Keratinocyte (primary cell): ENCODE measurements around the gene MAPRE3. TPM values are rescaled to one million over a fixed set of nuclear protein-coding genes. Genes with fewer than 3 reads are reported as not detected.

Experiments used
- DNase-seq: peaks from one replicate; pipeline ENCODE4 v3.0.0-alpha.2; 2011; ENCODE audit warnings: low read depth, missing footprints, low spot score
- FAIRE-seq: peaks from 2 replicates; lab custom pipeline; 2011; peaks lifted over from hg19 to GRCh38; lab: Jason Lieb, UNC
- H2AFZ ChIP-seq: 2 replicates; pipeline ENCODE4 v1.6.0; 2012; ENCODE audit warnings: low read length, control low read depth, inconsistent platforms; ENCODE audit not compliant: control insufficient read depth
- H3K27ac ChIP-seq: 2 replicates; pipeline ENCODE4 v1.5.1; 2011; ENCODE audit warnings: low read length; ENCODE audit not compliant: control insufficient read depth, insufficient read depth
- H3K27me3 ChIP-seq: 3 replicates; pipeline ENCODE4 v1.6.0; 2011; ENCODE audit warnings: low read length; ENCODE audit not compliant: control insufficient read depth, insufficient read depth; ENCODE audit errors: extremely low read depth
- H3K36me3 ChIP-seq, 2 experiments: 2 replicates in 1 of 2; 3 replicates in 1 of 2; pipeline ENCODE4 v1.5.1; 2011; ENCODE audit warnings: low read length in 2 of 2, mild to moderate bottlenecking in 1 of 2; ENCODE audit not compliant: control insufficient read depth in 2 of 2, insufficient read depth in 2 of 2; ENCODE audit errors: extremely low read depth in 1 of 2
- H3K4me1 ChIP-seq: 3 replicates; pipeline ENCODE4 v1.5.1; 2011; ENCODE audit warnings: low read length; ENCODE audit not compliant: control insufficient read depth, insufficient read depth; ENCODE audit errors: extremely low read depth
- H3K4me2 ChIP-seq: 3 replicates; pipeline ENCODE4 v1.6.0; 2011; ENCODE audit warnings: low read depth, low read length; ENCODE audit not compliant: control insufficient read depth, insufficient read depth; ENCODE audit errors: extremely low read depth
- H3K4me3 ChIP-seq, 3 experiments: fragments of 200-600 bp in 1 of 3; sonication (generic) in 1 of 3; 2 replicates in 2 of 3; 3 replicates in 1 of 3; pipeline ENCODE4 v1.5.1; 2011 to 2016; ENCODE audit warnings: low read length in 3 of 3, mild to moderate bottlenecking in 3 of 3, control low read depth in 2 of 3, inconsistent platforms in 1 of 3, low read depth in 1 of 3, mixed read lengths in 1 of 3, mixed run types in 1 of 3, moderate library complexity in 1 of 3; ENCODE audit not compliant: control insufficient read depth in 2 of 3, insufficient read depth in 2 of 3; ENCODE audit errors: extremely low read depth in 1 of 3
- H3K79me2 ChIP-seq: 2 replicates; pipeline ENCODE4 v1.6.0; 2012; ENCODE audit warnings: low read length; ENCODE audit not compliant: control insufficient read depth, insufficient read depth
- H3K9ac ChIP-seq: 3 replicates; pipeline ENCODE4 v1.6.0; 2011; ENCODE audit warnings: low read length; ENCODE audit not compliant: control insufficient read depth, insufficient read depth; ENCODE audit errors: extremely low read depth
- H3K9me1 ChIP-seq: 3 replicates; pipeline ENCODE4 v1.6.0; 2011; ENCODE audit warnings: low read length; ENCODE audit not compliant: control insufficient read depth, insufficient read depth; ENCODE audit errors: extremely low read depth
- H3K9me3 ChIP-seq: 2 replicates; pipeline ENCODE4 v1.5.1; 2012; ENCODE audit warnings: low read depth, low read length; ENCODE audit not compliant: control insufficient read depth
- H4K20me1 ChIP-seq: 3 replicates; pipeline ENCODE4 v1.6.0; 2011; ENCODE audit warnings: low read length; ENCODE audit not compliant: control insufficient read depth, insufficient read depth; ENCODE audit errors: extremely low read depth
- EZH2 ChIP-seq: IDR thresholded peaks from one replicate; pipeline ENCODE4 v1.6.1; 2012; ENCODE audit warnings: inconsistent platforms, mild to moderate bottlenecking, low read length, moderate library complexity
- dilution Hi-C: fragments of 300-500 bp; cut with MboI; formaldehyde crosslinking; loops from one replicate; pipeline ENCODE4 v1.7.0; 2020; ENCODE audit warnings: low sequenced_read_pairs; ENCODE audit not compliant: extremely low pct_ligation_motif_present
- polyA plus RNA-seq, 5 experiments: library from polyadenylated mRNA; depleted of rRNA in 3 of 5; stranded (reverse) in 3 of 5; stranded (forward) in 1 of 5; unstranded in 1 of 5; fragments of >200 nt; gene quantifications; 1 replicate in 1 of 5; 2 replicates in 3 of 5; 3 replicates in 1 of 5; pipeline versions ENCODE4 v1.2.1 to v1.2.3, GENCODE V29; 2011 to 2012; ENCODE audit warnings: missing spikeins in 2 of 5, low read depth in 1 of 5, low replicate concordance in 1 of 5
- TF ChIP-seq, protein P1 (sequence below), 3 experiments: IDR thresholded peaks in 1 of 3; conservative IDR thresholded peaks in 1 of 3; optimal IDR thresholded peaks in 1 of 3; 2 replicates in 2 of 3; 3 replicates in 1 of 3; pipeline versions ENCODE3 to v1.5.1; 2011; ENCODE audit warnings: low read length in 3 of 3, mild to moderate bottlenecking in 3 of 3, moderate library complexity in 2 of 3, control low read depth in 1 of 3, inconsistent platforms in 1 of 3; ENCODE audit not compliant: insufficient read depth in 2 of 3; ENCODE audit errors: extremely low read depth in 1 of 3

MAPRE3 gene
- polyA plus RNA-seq, 1 donor (not counting 4 experiments of a cell fraction or from before 2014, with no cell fraction given): 12.6 TPM

GRCh38 chr2:27071990-27072830, 101.8 kb downstream of the MAPRE3 start:
- FAIRE-seq: no peak
- peak overlapping the region; percentile 72 for H3K4me2 ChIP-seq
- H3K9ac ChIP-seq: peak overlapping the region; percentile 64
- H3K4me3 ChIP-seq: peak overlapping the region; percentile 76 to 97 (median 95)
- no peaks in the 10 kb centered on the region for H3K27me3 ChIP-seq
- dilution Hi-C loops: no loop called here
- H3K4me1 ChIP-seq: peaks cover 17% of the 10 kb centered on the region
- H3K9me3 ChIP-seq: no peaks in the 10 kb centered on the region
- no peak for DNase-seq
- H4K20me1 ChIP-seq: no peaks in the 10 kb centered on the region
- H3K9me1 ChIP-seq: no peaks in the 10 kb centered on the region
- peak overlapping the region; percentile 66 for H2AFZ ChIP-seq
- peaks cover 11 to 27% of the 10 kb centered on the region in 2 experiments for H3K36me3 ChIP-seq
- no peak overlapping the region for H3K27ac ChIP-seq
- TF ChIP-seq EZH2: no peak
- TF ChIP-seq, protein P1, sequence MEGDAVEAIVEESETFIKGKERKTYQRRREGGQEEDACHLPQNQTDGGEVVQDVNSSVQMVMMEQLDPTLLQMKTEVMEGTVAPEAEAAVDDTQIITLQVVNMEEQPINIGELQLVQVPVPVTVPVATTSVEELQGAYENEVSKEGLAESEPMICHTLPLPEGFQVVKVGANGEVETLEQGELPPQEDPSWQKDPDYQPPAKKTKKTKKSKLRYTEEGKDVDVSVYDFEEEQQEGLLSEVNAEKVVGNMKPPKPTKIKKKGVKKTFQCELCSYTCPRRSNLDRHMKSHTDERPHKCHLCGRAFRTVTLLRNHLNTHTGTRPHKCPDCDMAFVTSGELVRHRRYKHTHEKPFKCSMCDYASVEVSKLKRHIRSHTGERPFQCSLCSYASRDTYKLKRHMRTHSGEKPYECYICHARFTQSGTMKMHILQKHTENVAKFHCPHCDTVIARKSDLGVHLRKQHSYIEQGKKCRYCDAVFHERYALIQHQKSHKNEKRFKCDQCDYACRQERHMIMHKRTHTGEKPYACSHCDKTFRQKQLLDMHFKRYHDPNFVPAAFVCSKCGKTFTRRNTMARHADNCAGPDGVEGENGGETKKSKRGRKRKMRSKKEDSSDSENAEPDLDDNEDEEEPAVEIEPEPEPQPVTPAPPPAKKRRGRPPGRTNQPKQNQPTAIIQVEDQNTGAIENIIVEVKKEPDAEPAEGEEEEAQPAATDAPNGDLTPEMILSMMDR (optimal IDR thresholded peaks at IDR 0.05 in 1 of 3, IDR thresholded peaks at IDR 0.05 in 1 of 3, conservative IDR thresholded peaks at IDR 0.05 in 1 of 3; ENCODE audit: extremely low read depth in 1 of 3, insufficient read depth in 2 of 3, low read length in 3 of 3): no peak
- peaks cover 34% of the 10 kb centered on the region for H3K79me2 ChIP-seq

- TF ChIP-seq EZH2: no peak
- TF ChIP-seq, protein P1 (optimal IDR thresholded peaks at IDR 0.05 in 1 of 3, IDR thresholded peaks at IDR 0.05 in 1 of 3, conservative IDR thresholded peaks at IDR 0.05 in 1 of 3; ENCODE audit: extremely low read depth in 1 of 3, insufficient read depth in 2 of 3, low read length in 3 of 3): no peak
- Histone ChIP-seq H3K4me2 (no peak overlapping the region), H3K9me3 (no peaks in the 10 kb centered on the region), H3K4me1 (peaks cover 23% of the 10 kb centered on the region), H2AFZ (no peak overlapping the region), H3K9me1 (no peaks in the 10 kb centered on the region), H3K27ac (no peak overlapping the region), H3K36me3 (peaks cover 8 to 21% of the 10 kb centered on the region in 2 experiments), H3K79me2 (peaks cover 34% of the 10 kb centered on the region), H3K9ac (no peak overlapping the region), H4K20me1 (no peaks in the 10 kb centered on the region), H3K27me3 (no peaks in the 10 kb centered on the region), H3K4me3 (no peak overlapping the region)
- no peak for FAIRE-seq
- dilution Hi-C loops: no loop called here
- no peak for DNase-seq
Observed at GRCh38 chr2:27072920-27073319, 102.5 kb downstream of the MAPRE3 start.
